Measurements from ENCODE around the gene EARS2.

DNA sequence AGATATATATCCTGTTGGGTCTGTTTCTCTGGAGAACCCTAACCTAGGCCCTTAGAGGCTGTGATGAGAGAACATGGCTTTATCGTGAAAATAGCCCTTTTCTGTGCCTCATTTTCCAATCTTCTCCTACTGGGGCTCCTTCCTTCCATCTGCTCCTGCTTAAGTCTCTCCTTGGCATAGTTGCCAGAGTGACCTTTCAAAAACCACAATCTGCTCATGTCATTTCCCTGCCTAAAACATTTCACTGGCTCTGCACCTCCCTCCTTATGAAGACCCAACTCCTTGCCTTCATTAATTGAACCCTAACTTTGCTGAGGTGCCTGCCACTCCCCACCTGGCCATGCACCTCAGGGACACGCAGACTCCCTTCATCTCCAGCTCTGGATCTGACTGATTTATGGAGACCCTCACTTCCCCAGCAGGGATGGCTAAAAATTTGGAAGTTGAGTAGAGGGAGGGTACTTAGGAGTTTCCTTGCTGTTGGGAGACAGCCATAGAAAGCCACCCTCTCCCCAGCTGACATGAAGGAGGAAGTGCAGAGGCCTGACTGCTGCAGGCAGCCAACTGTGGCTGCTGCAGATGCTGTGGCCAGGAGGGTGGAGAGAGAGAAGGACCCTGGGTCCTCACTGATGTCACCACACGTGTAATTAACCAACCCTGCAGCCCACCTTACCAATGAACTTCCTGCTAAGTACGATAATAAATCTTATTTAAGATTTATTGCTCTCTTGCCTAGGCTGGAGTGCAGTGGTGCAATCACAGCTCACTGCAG is 40.6 kb downstream of the EARS2 start:
- TF ChIP-seq RAD21 (IDR thresholded peaks at IDR 0.05; ENCODE audit: low read depth) (no peak), ZBTB7A (IDR thresholded peaks at IDR 0.05; ENCODE audit: low read depth) (no peak), EGR1 (IDR thresholded peaks at IDR 0.05) (no peak), CREB1 (IDR thresholded peaks at IDR 0.05; ENCODE audit: low read depth) (no peak), CEBPB (IDR thresholded peaks at IDR 0.05) (no peak), FOXM1 (IDR thresholded peaks at IDR 0.05; ENCODE audit: borderline replicate concordance, low read depth) (no peak), YY1 (IDR thresholded peaks at IDR 0.05; ENCODE audit: low read depth) (no peak), NFIC (IDR thresholded peaks at IDR 0.05) (no peak), TAF1 (IDR thresholded peaks at IDR 0.05; ENCODE audit: low read depth) (no peak)
- TF ChIP-seq, protein P1, sequence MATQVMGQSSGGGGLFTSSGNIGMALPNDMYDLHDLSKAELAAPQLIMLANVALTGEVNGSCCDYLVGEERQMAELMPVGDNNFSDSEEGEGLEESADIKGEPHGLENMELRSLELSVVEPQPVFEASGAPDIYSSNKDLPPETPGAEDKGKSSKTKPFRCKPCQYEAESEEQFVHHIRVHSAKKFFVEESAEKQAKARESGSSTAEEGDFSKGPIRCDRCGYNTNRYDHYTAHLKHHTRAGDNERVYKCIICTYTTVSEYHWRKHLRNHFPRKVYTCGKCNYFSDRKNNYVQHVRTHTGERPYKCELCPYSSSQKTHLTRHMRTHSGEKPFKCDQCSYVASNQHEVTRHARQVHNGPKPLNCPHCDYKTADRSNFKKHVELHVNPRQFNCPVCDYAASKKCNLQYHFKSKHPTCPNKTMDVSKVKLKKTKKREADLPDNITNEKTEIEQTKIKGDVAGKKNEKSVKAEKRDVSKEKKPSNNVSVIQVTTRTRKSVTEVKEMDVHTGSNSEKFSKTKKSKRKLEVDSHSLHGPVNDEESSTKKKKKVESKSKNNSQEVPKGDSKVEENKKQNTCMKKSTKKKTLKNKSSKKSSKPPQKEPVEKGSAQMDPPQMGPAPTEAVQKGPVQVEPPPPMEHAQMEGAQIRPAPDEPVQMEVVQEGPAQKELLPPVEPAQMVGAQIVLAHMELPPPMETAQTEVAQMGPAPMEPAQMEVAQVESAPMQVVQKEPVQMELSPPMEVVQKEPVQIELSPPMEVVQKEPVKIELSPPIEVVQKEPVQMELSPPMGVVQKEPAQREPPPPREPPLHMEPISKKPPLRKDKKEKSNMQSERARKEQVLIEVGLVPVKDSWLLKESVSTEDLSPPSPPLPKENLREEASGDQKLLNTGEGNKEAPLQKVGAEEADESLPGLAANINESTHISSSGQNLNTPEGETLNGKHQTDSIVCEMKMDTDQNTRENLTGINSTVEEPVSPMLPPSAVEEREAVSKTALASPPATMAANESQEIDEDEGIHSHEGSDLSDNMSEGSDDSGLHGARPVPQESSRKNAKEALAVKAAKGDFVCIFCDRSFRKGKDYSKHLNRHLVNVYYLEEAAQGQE (IDR thresholded peaks at IDR 0.05; ENCODE audit: low read depth): no peak
- TF ChIP-seq, protein P2, sequence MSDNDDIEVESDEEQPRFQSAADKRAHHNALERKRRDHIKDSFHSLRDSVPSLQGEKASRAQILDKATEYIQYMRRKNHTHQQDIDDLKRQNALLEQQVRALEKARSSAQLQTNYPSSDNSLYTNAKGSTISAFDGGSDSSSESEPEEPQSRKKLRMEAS (IDR thresholded peaks at IDR 0.05): no peak

Measured in Ishikawa (cell line).